Measurements from ENCODE around the gene NPAS3. TPM values are rescaled to one million over a fixed set of nuclear protein-coding genes. Genes with fewer than 3 reads are reported as not detected.

Gene NPAS3
- total and polyA plus RNA-seq, 2 of the 8 experiments (the other 6 are each of a cell fraction or from before 2014, with no cell fraction given) = 0.11 to 0.60 TPM

DNA sequence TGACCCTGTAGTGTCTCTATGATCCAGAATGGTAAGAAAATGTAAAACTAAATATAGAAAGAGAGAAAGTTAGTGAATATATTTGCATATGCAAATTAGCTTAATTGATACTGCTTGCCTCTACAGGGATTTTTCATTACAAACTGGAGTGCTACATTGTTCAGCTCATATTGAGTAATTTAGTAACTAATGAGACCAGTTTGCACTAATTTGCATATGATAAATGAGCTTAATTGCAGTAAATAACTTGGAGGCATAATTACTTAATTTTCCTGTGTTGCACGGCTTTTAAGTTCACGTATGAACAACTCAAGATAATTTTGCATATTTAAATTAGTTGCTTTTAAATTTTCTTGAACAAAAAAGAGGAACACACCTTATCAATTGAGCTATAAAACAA is 436.5 kb downstream of the NPAS3 start:
- Histone ChIP-seq H3K4me1 (replicated peaks in 1 of 4; ENCODE audit: control insufficient read depth in 3 of 4, insufficient read depth in 4 of 4, low read length in 3 of 4) (no peaks in the 10 kb centered on the region), H3K18ac (ENCODE audit: extremely low read depth, low read length) (no peak overlapping the region), H4K20me1 (replicated peaks in 1 of 2; ENCODE audit: control insufficient read depth in 1 of 2, insufficient read depth in 2 of 2, low read length in 2 of 2) (no peaks in the 10 kb centered on the region), H3K4ac (replicated peaks; ENCODE audit: insufficient read length, low read depth, low read length) (no peak overlapping the region), H3K9ac (replicated peaks in 1 of 4; ENCODE audit: extremely low read depth in 1 of 4, low read depth in 3 of 4, low read length in 3 of 4) (no peak overlapping the region), H3K36me3 (ENCODE audit: control insufficient read depth in 2 of 4, insufficient read depth in 4 of 4, low read length in 3 of 4) (no peaks in the 10 kb centered on the region; a peak in 1 of 8 replicates), H3K23me2 (ENCODE audit: low read depth, low read length) (no peaks in the 10 kb centered on the region; the same call in 1 of the 2 replicates), H4K5ac (ENCODE audit: insufficient read length, low read depth, low read length) (no peak overlapping the region), H4K8ac (ENCODE audit: extremely low read depth, insufficient read depth, low read length) (no peak overlapping the region), H2BK12ac (ENCODE audit: low read depth, low read length) (no peak overlapping the region), H3K56ac (replicated peaks; ENCODE audit: insufficient read length, low read depth, low read length) (no peak overlapping the region), H3K79me2 (ENCODE audit: control insufficient read depth in 1 of 2, insufficient read depth in 2 of 2, low read length in 2 of 2) (no peaks in the 10 kb centered on the region), H3K27me3 (replicated peaks in 1 of 4; ENCODE audit: control insufficient read depth in 3 of 4, extremely low read depth in 1 of 4, insufficient read depth in 3 of 4, low read length in 3 of 4) (no peaks in the 10 kb centered on the region), H3K23ac (ENCODE audit: insufficient read length) (no peak overlapping the region), H3K9me3 (ENCODE audit: insufficient read depth in 2 of 2, low read depth in 1 of 2, low read length in 1 of 2) (no peaks in the 10 kb centered on the region), H3K4me3 (ENCODE audit: extremely low read depth in 1 of 4, insufficient read depth in 2 of 4, low read depth in 3 of 4, low read length in 4 of 4) (no peak overlapping the region), H3K27ac (ENCODE audit: low read depth, low read length) (no peak overlapping the region), H3K4me2 (ENCODE audit: insufficient read depth in 1 of 2, low read depth in 2 of 2, low read length in 2 of 2) (no peak overlapping the region), H2AK5ac (ENCODE audit: low read depth, low read length) (no peak overlapping the region), H2BK120ac (replicated peaks; ENCODE audit: low read depth, low read length) (no peak overlapping the region), H2BK15ac (ENCODE audit: low read length) (no peak overlapping the region), H3K14ac (ENCODE audit: insufficient read length) (no peak overlapping the region), H3K79me1 (ENCODE audit: low read depth, low read length) (no peaks in the 10 kb centered on the region), H2BK20ac (ENCODE audit: low read length) (no peak overlapping the region), H4K91ac (replicated peaks; ENCODE audit: insufficient read length, low read length) (no peak overlapping the region), H2AFZ (ENCODE audit: low read length) (no peak overlapping the region), H2BK5ac (ENCODE audit: low read depth, low read length) (no peak overlapping the region)
- no peak for DNase-seq (ENCODE audit: low read depth in 1 of 2, low spot score in 2 of 2)
- no peak for FAIRE-seq
- ChIA-PET POLR2A (ENCODE audit: partially characterized antibody) (no interaction called here), CTCF (ENCODE audit: partially characterized antibody) (no interaction called here)
- no peak for TF ChIP-seq SUZ12 (IDR thresholded peaks at IDR 0.05; ENCODE audit: low read length)
- no peak for TF ChIP-seq YY1 (IDR thresholded peaks at IDR 0.05; ENCODE audit: low read depth, low read length)
- TF ChIP-seq NRF1 (IDR thresholded peaks at IDR 0.05; ENCODE audit: low read depth, low read length) = no peak
- TF ChIP-seq ZNF274 (IDR thresholded peaks at IDR 0.05; ENCODE audit: borderline replicate concordance, extremely low read depth, low read length) = no peak
- TF ChIP-seq CREB1 (IDR thresholded peaks at IDR 0.05) = no peak
- TF ChIP-seq TAF7 (optimal IDR thresholded peaks at IDR 0.05; ENCODE audit: borderline replicate concordance, low read depth, low read length) = no peak
- WGBS, 2 experiments (ENCODE audit: extremely low coverage in 1 of 2, insufficient coverage in 1 of 2, insufficient read length in 1 of 2, insufficient replicate concordance in 2 of 2, low coverage in 1 of 2, low lambda C conversion rate in 2 of 2, missing lambda C conversion rate in 1 of 2) = 91% methylated on average over 2 of the region's 2 CpGs; no CpG with 5 or more reads in 1 of the 2 experiments

Data from H1 (cell line).